Mesodermal cell (in vitro differentiated cells): Measurements from ENCODE around the gene IL18RAP.

Experiments used
- H3K27ac ChIP-seq: 2 replicates; pipeline ENCODE4 v1.7.0; 2013; ENCODE audit warnings: mild to moderate bottlenecking, low read depth, low read length, moderate library complexity; ENCODE audit not compliant: severe bottlenecking
- H3K36me3 ChIP-seq: 2 replicates; pipeline ENCODE4 v1.7.1; 2013; ENCODE audit warnings: mild to moderate bottlenecking, low read length, moderate library complexity; ENCODE audit not compliant: control insufficient read depth, insufficient read depth
- H3K4me1 ChIP-seq: one replicate; pipeline ENCODE4 v1.7.1; 2013; ENCODE audit warnings: mild to moderate bottlenecking, low read length; ENCODE audit not compliant: insufficient read depth, control insufficient read depth, poor library complexity, severe bottlenecking
- H3K4me3 ChIP-seq: 2 replicates; pipeline ENCODE4 v1.7.0; 2013; ENCODE audit warnings: low read length, control low read depth, mild to moderate bottlenecking; ENCODE audit not compliant: insufficient read depth, poor library complexity, severe bottlenecking; ENCODE audit errors: extremely low read depth
- H3K9me3 ChIP-seq: 2 replicates; pipeline ENCODE4 v1.7.1; 2013; ENCODE audit warnings: mild to moderate bottlenecking, low read length, moderate library complexity; ENCODE audit not compliant: control insufficient read depth
- WGBS, 2 experiments: methylation state at CpG; one replicate each; pipeline ENCODE4 v1.1.5; 2013; ENCODE audit warnings: missing lambda C conversion rate in 2 of 2; ENCODE audit not compliant: insufficient coverage in 2 of 2; 5-methylcytosine and 5-hydroxymethylcytosine counted together

Gene IL18RAP

GRCh38 chr2:102396012-102396411, 26.9 kb upstream of the IL18RAP start:
- Histone ChIP-seq H3K4me3 (no peak overlapping the region), H3K4me1 (no peaks in the 10 kb centered on the region), H3K9me3 (no peaks in the 10 kb centered on the region), H3K36me3 (no peaks in the 10 kb centered on the region), H3K27ac (no peak overlapping the region)
- no CpG with 5 or more reads among the region's 2 CpGs for WGBS, 2 experiments

- Histone ChIP-seq H3K36me3 (no peaks in the 10 kb centered on the region), H3K4me3 (no peak overlapping the region), H3K9me3 (no peaks in the 10 kb centered on the region), H3K27ac (no peak overlapping the region), H3K4me1 (no peaks in the 10 kb centered on the region)
- WGBS, 2 experiments = 73 to 83% methylated on average over 1 to 4 of the region's 6 CpGs
Observed at GRCh38 chr2:102397209-102397608, 25.8 kb upstream of the IL18RAP start.

GRCh38 chr2:102399499-102400141, 23.3 kb upstream of the IL18RAP start:
- Histone ChIP-seq H3K36me3 (no peaks in the 10 kb centered on the region), H3K4me3 (no peak overlapping the region), H3K4me1 (no peaks in the 10 kb centered on the region), H3K9me3 (no peaks in the 10 kb centered on the region), H3K27ac (no peak overlapping the region)
- WGBS, 2 experiments = 90 to 93% methylated on average over 5 to 7 of the region's 7 CpGs

GRCh38 chr2:102401456-102401855, 21.5 kb upstream of the IL18RAP start:
- Histone ChIP-seq H3K4me3 (no peak overlapping the region), H3K4me1 (no peaks in the 10 kb centered on the region), H3K9me3 (no peaks in the 10 kb centered on the region), H3K27ac (no peak overlapping the region), H3K36me3 (no peaks in the 10 kb centered on the region)

DNA sequence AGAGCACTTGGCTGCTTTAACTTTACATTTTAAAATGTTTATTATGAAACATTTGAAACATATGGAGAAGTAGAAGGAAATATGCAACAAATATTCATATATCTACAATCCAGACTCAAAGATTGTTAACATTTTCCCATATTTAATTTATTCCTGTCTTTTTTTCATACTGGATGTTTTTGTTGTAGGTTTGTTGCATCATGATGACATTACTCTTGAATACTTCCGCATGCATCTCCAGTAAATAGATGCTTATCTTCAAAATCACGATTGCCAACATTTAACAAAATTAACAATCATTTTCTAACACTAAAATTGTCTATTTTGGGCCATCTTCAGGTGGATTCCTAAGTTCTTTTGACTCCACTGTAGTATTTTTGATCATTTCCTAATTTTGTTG, 21.1 kb upstream of the IL18RAP start:
- Histone ChIP-seq H3K36me3 (no peaks in the 10 kb centered on the region), H3K4me3 (no peak overlapping the region), H3K4me1 (no peaks in the 10 kb centered on the region), H3K27ac (no peak overlapping the region), H3K9me3 (no peaks in the 10 kb centered on the region)
- WGBS, 2 experiments = 94% methylated on average over 2 of the region's 2 CpGs; no CpG with 5 or more reads in 1 of the 2 experiments

DNA sequence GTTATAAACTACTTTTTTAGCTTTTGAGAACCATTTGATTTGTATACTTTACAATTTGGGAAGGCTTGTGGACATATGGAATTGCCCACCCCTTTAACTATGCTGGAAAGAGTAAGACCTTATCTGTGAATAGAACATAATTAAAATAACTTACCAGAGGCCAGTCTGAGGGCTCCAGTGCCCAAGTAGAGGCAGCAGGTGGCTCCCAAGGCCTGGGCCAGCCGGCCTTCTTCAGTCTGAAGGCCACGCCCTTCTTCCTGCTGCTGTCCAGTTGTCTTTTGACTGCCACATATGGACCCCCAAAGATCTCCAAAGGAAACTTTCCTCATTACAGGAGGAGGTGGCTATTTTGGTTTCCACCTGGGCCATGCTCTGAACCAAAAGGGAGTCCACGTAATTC, 12.0 kb upstream of the IL18RAP start:
- no peaks in the 10 kb centered on the region for H3K36me3 ChIP-seq
- peaks cover 18% of the 10 kb centered on the region for H3K9me3 ChIP-seq
- H3K27ac ChIP-seq = no peak overlapping the region
- WGBS, 2 experiments = 94 to 97% methylated on average over 3 of the region's 3 CpGs
- H3K4me3 ChIP-seq = no peak overlapping the region
- H3K4me1 ChIP-seq = no peaks in the 10 kb centered on the region

- Histone ChIP-seq H3K4me1 (no peaks in the 10 kb centered on the region), H3K9me3 (peaks cover 18% of the 10 kb centered on the region), H3K27ac (no peak overlapping the region), H3K4me3 (no peak overlapping the region), H3K36me3 (no peaks in the 10 kb centered on the region)
- 57 to 88% methylated on average over 1 to 2 of the region's 3 CpGs for WGBS, 2 experiments
Observed at GRCh38 chr2:102412199-102412598, 10.8 kb upstream of the IL18RAP start.

- H3K27ac ChIP-seq = no peak overlapping the region
- H3K9me3 ChIP-seq = no peaks in the 10 kb centered on the region
- H3K4me1 ChIP-seq = no peaks in the 10 kb centered on the region
- WGBS, 2 experiments = no CpG with 5 or more reads among the region's 1 CpG
- no peaks in the 10 kb centered on the region for H3K36me3 ChIP-seq
- H3K4me3 ChIP-seq = no peak overlapping the region
Observed at GRCh38 chr2:102417946-102418345, 5.0 kb upstream of the IL18RAP start.

DNA sequence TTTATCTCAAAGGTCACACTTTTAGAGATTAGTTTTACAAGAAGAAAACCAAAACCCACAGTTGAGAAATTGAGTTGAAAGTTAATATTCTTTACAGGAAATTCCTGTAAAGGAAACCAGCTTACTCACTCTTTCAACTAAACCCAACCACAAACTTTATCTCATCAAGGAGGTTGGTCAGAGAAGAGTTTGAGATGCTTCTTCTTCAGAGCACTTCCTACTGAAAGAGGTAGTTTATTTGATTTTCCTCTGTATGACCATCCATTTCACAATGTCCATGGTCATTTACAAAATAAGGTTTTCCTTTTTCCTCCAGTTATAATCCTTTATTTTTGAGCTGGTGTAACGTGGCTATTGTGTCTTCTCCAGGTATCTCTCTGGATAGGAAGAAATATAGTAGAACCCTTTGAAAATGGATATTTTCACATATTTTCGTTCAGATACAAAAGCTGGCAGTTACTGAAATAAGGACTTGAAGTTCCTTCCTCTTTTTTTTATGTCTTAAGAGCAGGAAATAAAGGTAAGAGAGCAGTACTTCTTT, 4.5 kb upstream of the IL18RAP start:
- Histone ChIP-seq H3K9me3 (no peaks in the 10 kb centered on the region), H3K4me1 (no peaks in the 10 kb centered on the region), H3K27ac (no peak overlapping the region), H3K4me3 (no peak overlapping the region), H3K36me3 (no peaks in the 10 kb centered on the region)
- 63% methylated on average over 1 of the region's 2 CpGs; no CpG with 5 or more reads in 1 of the 2 experiments for WGBS, 2 experiments

- no peak overlapping the region for H3K4me3 ChIP-seq
Observed at GRCh38 chr2:102420290-102420689, 2.7 kb upstream of the IL18RAP start.

GRCh38 chr2:102421890-102422759, 835 bp upstream of the IL18RAP start:
- no peak overlapping the region for H3K4me3 ChIP-seq
- no peaks in the 10 kb centered on the region for H3K4me1 ChIP-seq
- no peaks in the 10 kb centered on the region for H3K36me3 ChIP-seq
- WGBS, 2 experiments = 86 to 94% methylated on average over 5 of the region's 5 CpGs
- H3K27ac ChIP-seq = no peak overlapping the region
- H3K9me3 ChIP-seq = no peaks in the 10 kb centered on the region

More at GRCh38 chr2:102420290-102420689, 2.7 kb upstream of the IL18RAP start:
- H3K4me1 ChIP-seq = no peaks in the 10 kb centered on the region
- WGBS, 2 experiments = 85 to 93% methylated on average over 2 of the region's 4 CpGs
- no peak overlapping the region for H3K27ac ChIP-seq
- H3K9me3 ChIP-seq = no peaks in the 10 kb centered on the region
- no peaks in the 10 kb centered on the region for H3K36me3 ChIP-seq
